ENCODE measurements around the gene STX1A. TPM values are rescaled to one million over a fixed set of nuclear protein-coding genes. Genes with fewer than 3 reads are reported as not detected.

Gene STX1A
- total and polyA plus RNA-seq, 12 donors, result 0.52 to 28.1 (median 5.2) TPM

DNA sequence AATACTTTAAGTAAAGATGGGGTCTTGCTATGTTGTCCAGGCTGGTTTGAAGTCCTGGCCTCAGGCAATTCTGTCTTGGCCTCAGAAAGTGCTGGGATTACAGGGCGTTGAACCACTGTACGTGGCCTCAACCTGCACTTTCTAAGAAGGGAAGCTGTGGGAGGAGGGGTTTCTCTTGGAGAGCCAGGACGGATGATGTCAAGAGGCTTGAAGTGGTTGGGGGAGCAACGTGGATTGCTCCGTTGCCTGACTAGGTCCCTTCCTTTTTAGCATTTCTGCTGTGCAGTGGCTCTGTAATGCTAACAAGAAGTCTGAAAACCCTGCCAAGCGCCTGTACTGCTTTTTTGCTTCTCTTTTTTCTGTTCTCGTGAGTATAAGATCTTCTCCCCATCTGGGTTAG, 28.8 kb downstream of the STX1A start:
- peaks cover 0 to 81% of the 10 kb centered on the region in 2 donors for H3K36me3 ChIP-seq (replicated peaks in 1 of 2)
- no peak for DNase-seq

DNA sequence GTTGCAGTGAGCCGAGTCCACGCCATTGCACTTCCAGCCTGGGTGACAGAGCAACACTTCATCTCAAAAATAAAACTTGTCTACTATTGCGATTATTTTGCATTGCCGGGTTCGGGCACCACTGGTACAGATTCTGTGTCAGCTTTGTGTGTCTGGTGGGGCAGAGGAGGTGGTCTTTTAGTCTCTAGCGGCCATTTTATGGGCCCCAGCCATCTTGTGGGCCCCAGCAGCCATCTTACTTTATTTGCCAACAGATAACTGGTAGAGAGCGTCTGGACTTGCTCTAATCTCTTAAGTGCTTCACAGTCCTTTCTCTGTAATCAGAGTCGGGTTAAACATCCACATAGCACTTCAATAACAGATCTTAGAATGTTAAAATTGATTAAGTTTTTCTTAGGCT, 31.2 kb downstream of the STX1A start:
- no peaks in the 10 kb centered on the region for H3K9me3 ChIP-seq (replicated peaks in 1 of 3)
- no peak overlapping the region for H3K27ac ChIP-seq
- intact Hi-C loops (cut with DNase I), result no loop called here
- no peaks in the 10 kb centered on the region for H3K27me3 ChIP-seq
- H3K4me1 ChIP-seq (replicated peaks in 1 of 2), result peaks cover 5% of the 10 kb centered on the region in 2 donors
- H3K36me3 ChIP-seq (replicated peaks in 1 of 2), result peaks cover 0 to 59% of the 10 kb centered on the region in 2 donors
- no peak for DNase-seq
- H3K4me3 ChIP-seq, result no peak overlapping the region
- 87 to 95% (median 93%) methylated on average over 8 of the region's 8 CpGs for WGBS, 4 donors
- TF ChIP-seq, protein P1, sequence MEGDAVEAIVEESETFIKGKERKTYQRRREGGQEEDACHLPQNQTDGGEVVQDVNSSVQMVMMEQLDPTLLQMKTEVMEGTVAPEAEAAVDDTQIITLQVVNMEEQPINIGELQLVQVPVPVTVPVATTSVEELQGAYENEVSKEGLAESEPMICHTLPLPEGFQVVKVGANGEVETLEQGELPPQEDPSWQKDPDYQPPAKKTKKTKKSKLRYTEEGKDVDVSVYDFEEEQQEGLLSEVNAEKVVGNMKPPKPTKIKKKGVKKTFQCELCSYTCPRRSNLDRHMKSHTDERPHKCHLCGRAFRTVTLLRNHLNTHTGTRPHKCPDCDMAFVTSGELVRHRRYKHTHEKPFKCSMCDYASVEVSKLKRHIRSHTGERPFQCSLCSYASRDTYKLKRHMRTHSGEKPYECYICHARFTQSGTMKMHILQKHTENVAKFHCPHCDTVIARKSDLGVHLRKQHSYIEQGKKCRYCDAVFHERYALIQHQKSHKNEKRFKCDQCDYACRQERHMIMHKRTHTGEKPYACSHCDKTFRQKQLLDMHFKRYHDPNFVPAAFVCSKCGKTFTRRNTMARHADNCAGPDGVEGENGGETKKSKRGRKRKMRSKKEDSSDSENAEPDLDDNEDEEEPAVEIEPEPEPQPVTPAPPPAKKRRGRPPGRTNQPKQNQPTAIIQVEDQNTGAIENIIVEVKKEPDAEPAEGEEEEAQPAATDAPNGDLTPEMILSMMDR (IDR thresholded peaks at IDR 0.05), result no peak
- TF ChIP-seq POLR2A (IDR thresholded peaks at IDR 0.05), result no peak

More for the DNA sequence above, 28.8 kb downstream of the STX1A start:
- Histone ChIP-seq H3K27ac (no peak overlapping the region), H3K27me3 (no peaks in the 10 kb centered on the region), H3K9me3 (replicated peaks in 1 of 3) (no peaks in the 10 kb centered on the region), H3K4me3 (no peak overlapping the region), H3K4me1 (replicated peaks in 1 of 2) (no peaks in the 10 kb centered on the region)
- 81 to 92% (median 87%) methylated on average over 7 of the region's 7 CpGs for WGBS, 4 donors
- TF ChIP-seq POLR2A (IDR thresholded peaks at IDR 0.05), result no peak
- TF ChIP-seq, protein P1 (IDR thresholded peaks at IDR 0.05), result no peak
- intact Hi-C loops (cut with DNase I), result no loop called here

DNA sequence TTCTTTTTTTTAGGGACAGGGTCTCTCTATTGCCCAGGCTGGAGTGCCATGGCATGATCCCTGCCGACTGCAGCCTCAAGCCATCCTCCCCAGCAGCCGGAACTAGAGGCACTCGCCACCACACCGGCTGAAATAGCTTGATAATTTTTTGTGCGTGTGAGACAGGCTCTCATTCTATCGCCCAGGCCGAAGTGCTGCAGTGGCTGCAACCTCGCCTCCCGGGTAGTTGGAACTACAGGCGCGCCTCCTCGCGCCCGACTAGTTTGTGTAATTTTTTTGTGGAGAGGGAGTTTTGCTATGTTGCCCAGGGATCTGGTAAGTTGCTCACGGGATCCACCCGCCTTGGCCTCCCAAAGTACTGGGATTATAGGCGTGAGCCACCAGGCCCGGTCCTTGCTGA, 34.2 kb downstream of the STX1A start:
- Histone ChIP-seq H3K4me1 (replicated peaks in 1 of 2) (peaks cover 15 to 28% of the 10 kb centered on the region in 2 donors), H3K27ac (no peak overlapping the region), H3K27me3 (no peaks in the 10 kb centered on the region), H3K4me3 (no peak overlapping the region), H3K9me3 (replicated peaks in 1 of 3) (no peaks in the 10 kb centered on the region), H3K36me3 (replicated peaks in 1 of 2) (peaks cover 0 to 36% of the 10 kb centered on the region in 2 donors)
- TF ChIP-seq, protein P1 (IDR thresholded peaks at IDR 0.05), result no peak
- no peak for TF ChIP-seq POLR2A (IDR thresholded peaks at IDR 0.05)
- no peak for DNase-seq
- 94 to 98% (median 97%) methylated on average over 18 of the region's 18 CpGs for WGBS, 4 donors
- intact Hi-C loops (cut with DNase I), result no loop called here

DNA sequence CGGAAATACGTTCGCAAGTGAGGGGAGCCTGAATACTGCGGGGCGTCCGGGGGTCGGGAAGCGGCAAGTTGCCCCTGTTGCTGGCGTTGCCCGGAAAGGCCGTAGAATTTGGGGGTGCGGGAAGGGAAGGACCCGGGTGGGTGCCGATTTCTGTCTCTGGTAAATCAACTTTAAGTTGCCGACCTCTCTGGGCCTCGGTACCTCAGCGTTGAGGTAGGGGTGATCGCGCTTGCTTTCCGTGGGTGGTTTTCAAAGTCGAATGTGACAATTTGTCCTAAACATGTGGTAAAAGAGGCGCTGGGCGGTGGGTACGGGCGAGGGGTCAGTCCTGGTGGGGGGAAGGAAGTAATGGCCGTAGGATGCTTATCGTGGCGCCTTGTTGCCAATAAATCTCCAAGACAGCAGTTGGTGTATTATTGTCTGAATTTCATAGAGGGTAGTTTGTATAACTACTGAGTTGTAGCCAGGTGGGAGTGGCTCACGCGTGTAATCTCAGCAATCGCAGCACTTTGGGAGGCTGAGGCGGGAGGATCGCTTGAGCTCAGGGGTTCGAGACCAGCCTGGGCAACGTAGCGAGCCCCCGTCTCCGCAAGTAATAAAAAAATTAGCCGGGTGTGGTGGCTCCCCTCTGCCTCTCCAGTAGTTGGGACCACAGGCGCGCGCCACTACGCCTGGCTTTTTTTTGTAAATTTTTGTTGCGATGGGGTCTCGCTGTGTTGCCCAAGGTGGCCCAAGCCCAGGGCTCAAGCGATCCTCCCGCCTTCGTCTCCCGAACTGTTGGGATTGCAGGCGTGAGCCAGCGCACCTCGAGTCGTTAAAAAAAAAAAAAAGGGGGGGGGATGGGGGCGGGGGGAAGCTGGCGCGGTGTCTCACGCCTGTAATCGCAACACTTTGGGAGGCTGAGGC, 35.4 kb downstream of the STX1A start:
- Histone ChIP-seq H3K4me1 (replicated peaks in 1 of 2) (peaks cover 20 to 31% of the 10 kb centered on the region in 2 donors), H3K9me3 (replicated peaks in 1 of 3) (no peaks in the 10 kb centered on the region), H3K27me3 (no peaks in the 10 kb centered on the region), H3K36me3 (replicated peaks in 1 of 2) (peaks cover 0 to 24% of the 10 kb centered on the region in 2 donors), H3K27ac (peak overlapping the region in 4 of 5 donors; percentile 15 to 94 (median 86)), H3K4me3 (peak overlapping the region; percentile 40 to 94 (median 86))
- TF ChIP-seq, protein P1 (IDR thresholded peaks at IDR 0.05), result no peak
- no peak for TF ChIP-seq POLR2A (IDR thresholded peaks at IDR 0.05)
- WGBS, 4 donors, result 25 to 37% (median 26%) methylated on average over 47 to 58 of the region's 58 CpGs
- intact Hi-C loops (cut with DNase I), result no loop called here
- no peak for DNase-seq
